SK-N-SH (cell line): ENCODE measurements around the gene PPM1E. TPM values are rescaled to one million over a fixed set of nuclear protein-coding genes. Genes with fewer than 3 reads are reported as not detected.

Experiments
- CTCF ChIA-PET: fragments of 300-600, 350-600 bp; formaldehyde crosslinking; extraction: SDS; loops from one replicate; lab custom pipeline; 2021; lab: Yijun Ruan, JAX
- POLR2A ChIA-PET: fragments of 350-600 bp; sonication (Branson Sonifier 250); formaldehyde crosslinking; extraction: SDS; loops from one replicate; lab custom pipeline; 2020; ENCODE audit warnings: antibody characterized with exemption, inconsistent platforms; lab: Yijun Ruan, JAX
- DNase-seq: peaks from one replicate; pipeline ENCODE4 v3.0.0; 2012
- H2AFZ ChIP-seq: fragments of 200-600 bp; sonication (generic); 2 replicates; pipeline ENCODE4 v1.8.1; 2016; ENCODE audit warnings: antibody characterized with exemption, mild to moderate bottlenecking, low read depth
- H3F3A ChIP-seq: fragments of 200-600 bp; sonication (generic); replicated peaks from 2 replicates; pipeline ENCODE3; 2016; ENCODE audit warnings: antibody characterized with exemption, mild to moderate bottlenecking; ENCODE audit not compliant: insufficient read depth
- H3K27ac ChIP-seq, 2 experiments: fragments of 200-500 bp in 1 of 2; fragments of 200-600 bp in 1 of 2; sonication (Bioruptor generic) in 1 of 2; sonication (generic), shearing (Covaris generic) in 1 of 2; 2 replicates each; pipeline versions ENCODE4 v1.5.1 to v1.6.1; 2014 to 2016; ENCODE audit warnings: low read depth in 2 of 2, inconsistent platforms in 1 of 2, low read length in 1 of 2, mild to moderate bottlenecking in 1 of 2, mixed read lengths in 1 of 2
- H3K27me3 ChIP-seq: fragments of 200-600 bp; sonication (generic), shearing (Covaris generic); 2 replicates; pipeline ENCODE4 v1.6.1; 2016; ENCODE audit warnings: mixed run types; ENCODE audit not compliant: insufficient read depth
- H3K36me3 ChIP-seq, 2 experiments: fragments of 200-500 bp in 1 of 2; fragments of 200-600 bp in 1 of 2; sonication (Bioruptor generic) in 1 of 2; sonication (generic) in 1 of 2; replicated peaks in 1 of 2; 2 replicates each; pipeline versions ENCODE3 to v1.5.1; 2014 to 2016; ENCODE audit warnings: low read length in 1 of 2, mild to moderate bottlenecking in 1 of 2; ENCODE audit not compliant: insufficient read depth in 2 of 2, control insufficient read depth in 1 of 2
- H3K4me1 ChIP-seq, 2 experiments: fragments of 200-500 bp in 1 of 2; fragments of 200-600 bp in 1 of 2; sonication (Bioruptor generic) in 1 of 2; sonication (generic), shearing (Covaris generic) in 1 of 2; 2 replicates each; pipeline versions ENCODE4 v1.5.1 to v1.6.1; 2014 to 2016; ENCODE audit warnings: low read depth in 1 of 2, low read length in 1 of 2, mixed run types in 1 of 2; ENCODE audit not compliant: insufficient read depth in 2 of 2, control insufficient read depth in 1 of 2
- H3K4me2 ChIP-seq: fragments of 200-600 bp; sonication (generic), shearing (Covaris generic); 2 replicates; pipeline ENCODE4 v1.6.1; 2017; ENCODE audit warnings: mixed run types
- H3K4me3 ChIP-seq, 2 experiments: fragments of 200-500 bp in 1 of 2; fragments of 200-600 bp in 1 of 2; sonication (Bioruptor generic) in 1 of 2; sonication (generic), shearing (Covaris generic) in 1 of 2; 2 replicates each; pipeline versions ENCODE4 v1.5.1 to v1.8.1; 2014 to 2016; ENCODE audit warnings: low read depth in 2 of 2, inconsistent platforms in 1 of 2, low read length in 1 of 2, mild to moderate bottlenecking in 1 of 2, mixed read lengths in 1 of 2, moderate library complexity in 1 of 2
- H3K79me2 ChIP-seq: fragments of 200-600 bp; sonication (generic); 2 replicates; pipeline ENCODE4 v1.8.1; 2017; ENCODE audit warnings: mild to moderate bottlenecking; ENCODE audit not compliant: insufficient read depth
- H3K9ac ChIP-seq: fragments of 200-600 bp; sonication (generic); 2 replicates; pipeline ENCODE4 v1.6.1; 2017; ENCODE audit warnings: mixed run types
- H3K9me2 ChIP-seq: fragments of 200-600 bp; sonication (generic); 2 replicates; pipeline ENCODE4 v1.6.1; 2017; ENCODE audit warnings: mixed run types
- H3K9me3 ChIP-seq: fragments of 200-600 bp; sonication (generic); 2 replicates; pipeline ENCODE4 v1.6.1; 2017; ENCODE audit warnings: mixed run types, mild to moderate bottlenecking, moderate library complexity
- H4K20me1 ChIP-seq: fragments of 200-600 bp; sonication (generic); 2 replicates; pipeline ENCODE4 v1.6.1; 2017; ENCODE audit warnings: mild to moderate bottlenecking, mixed run types; ENCODE audit not compliant: insufficient read depth
- FOSL2 ChIP-seq: IDR thresholded peaks from 2 replicates; pipeline ENCODE4 v1.4.0; 2012; ENCODE audit warnings: low read depth, mild to moderate bottlenecking, moderate library complexity, borderline replicate concordance
- NFIC ChIP-seq: IDR thresholded peaks from 2 replicates; pipeline ENCODE4 v1.4.0; 2012; ENCODE audit warnings: borderline replicate concordance
- POLR2AphosphoS5 ChIP-seq: IDR thresholded peaks from 2 replicates; pipeline ENCODE4 v1.6.1; 2012; ENCODE audit warnings: low read depth, low read length
- RFX5 ChIP-seq: IDR thresholded peaks from 2 replicates; pipeline ENCODE4 v1.6.1; 2012; ENCODE audit warnings: mild to moderate bottlenecking, improper control_type of control experiment, low read length
- SIN3A ChIP-seq: IDR thresholded peaks from 2 replicates; pipeline ENCODE4 v1.6.1; 2012; ENCODE audit warnings: low read depth, mild to moderate bottlenecking, low read length, moderate library complexity, borderline replicate concordance
- TEAD4 ChIP-seq: IDR thresholded peaks from 2 replicates; pipeline ENCODE4 v1.4.0; 2012; ENCODE audit warnings: mild to moderate bottlenecking, borderline replicate concordance; ENCODE audit not compliant: insufficient read depth
- WGBS: methylation state at CpG from one replicate; pipeline ENCODE4 v1.1.6; 2017; ENCODE audit warnings: low lambda C conversion rate; 5-methylcytosine and 5-hydroxymethylcytosine counted together
- polyA plus RNA-seq, 3 experiments: library from polyadenylated mRNA; depleted of rRNA; stranded (reverse); fragments of >200 nt; gene quantifications; 2 replicates each; pipeline ENCODE4 v1.2.3, GENCODE V29; 2012
- TF ChIP-seq, protein P1 (sequence below): fragments of 200-600 bp; sonication (generic); IDR thresholded peaks from 2 replicates; pipeline ENCODE4 v1.6.1; 2017; ENCODE audit warnings: antibody characterized with exemption, mild to moderate bottlenecking, moderate library complexity
- TF ChIP-seq, protein P2 (sequence below): IDR thresholded peaks from 2 replicates; pipeline ENCODE4 v1.4.0; 2012; ENCODE audit warnings: low read depth, borderline replicate concordance
- TF ChIP-seq, protein P3 (sequence below): fragments of 150-350 bp; IDR thresholded peaks from 2 replicates; pipeline ENCODE4 v1.6.1; 2016; ENCODE audit warnings: mild to moderate bottlenecking, low read depth, low read length

The PPM1E gene
- polyA plus RNA-seq, 1 of the 3 experiments (the other 2 are of a cell fraction) = 0.08 TPM

DNA sequence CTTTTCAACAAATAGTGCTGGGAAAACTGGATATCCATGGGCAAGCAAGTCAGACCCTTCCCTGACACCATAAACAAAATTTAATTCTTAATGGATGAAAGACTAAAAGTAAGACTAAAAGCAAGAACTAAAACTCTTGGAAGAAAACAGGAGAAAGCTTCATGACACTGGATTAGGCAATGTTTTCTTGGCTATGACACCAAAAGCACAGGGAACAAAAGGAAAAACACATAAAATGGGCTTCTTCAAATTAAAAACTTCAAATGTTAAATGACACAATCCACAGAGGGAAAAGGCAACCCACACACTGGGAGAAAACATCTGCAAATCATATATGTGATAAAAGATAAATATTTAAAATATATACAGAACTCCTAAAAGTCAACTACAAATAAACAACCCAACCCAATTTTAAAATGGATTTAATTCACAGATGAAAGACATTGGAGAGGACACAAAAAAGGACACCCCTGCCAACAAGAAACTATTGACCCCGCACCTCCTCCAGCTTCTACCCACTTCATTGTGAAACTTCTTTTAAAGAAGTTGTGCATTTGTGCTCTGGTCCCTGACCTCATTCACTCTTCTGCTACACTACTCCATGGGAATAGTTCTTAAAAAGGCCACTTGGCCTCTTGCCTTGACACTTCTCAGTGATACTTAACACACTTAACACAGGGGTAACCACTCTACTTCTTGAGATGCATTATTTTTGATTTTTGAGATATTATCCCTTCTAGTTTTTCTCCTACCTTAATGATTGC, 270.7 kb downstream of the PPM1E start (continued):
- TF ChIP-seq, protein P1, sequence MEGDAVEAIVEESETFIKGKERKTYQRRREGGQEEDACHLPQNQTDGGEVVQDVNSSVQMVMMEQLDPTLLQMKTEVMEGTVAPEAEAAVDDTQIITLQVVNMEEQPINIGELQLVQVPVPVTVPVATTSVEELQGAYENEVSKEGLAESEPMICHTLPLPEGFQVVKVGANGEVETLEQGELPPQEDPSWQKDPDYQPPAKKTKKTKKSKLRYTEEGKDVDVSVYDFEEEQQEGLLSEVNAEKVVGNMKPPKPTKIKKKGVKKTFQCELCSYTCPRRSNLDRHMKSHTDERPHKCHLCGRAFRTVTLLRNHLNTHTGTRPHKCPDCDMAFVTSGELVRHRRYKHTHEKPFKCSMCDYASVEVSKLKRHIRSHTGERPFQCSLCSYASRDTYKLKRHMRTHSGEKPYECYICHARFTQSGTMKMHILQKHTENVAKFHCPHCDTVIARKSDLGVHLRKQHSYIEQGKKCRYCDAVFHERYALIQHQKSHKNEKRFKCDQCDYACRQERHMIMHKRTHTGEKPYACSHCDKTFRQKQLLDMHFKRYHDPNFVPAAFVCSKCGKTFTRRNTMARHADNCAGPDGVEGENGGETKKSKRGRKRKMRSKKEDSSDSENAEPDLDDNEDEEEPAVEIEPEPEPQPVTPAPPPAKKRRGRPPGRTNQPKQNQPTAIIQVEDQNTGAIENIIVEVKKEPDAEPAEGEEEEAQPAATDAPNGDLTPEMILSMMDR = no peak
- TF ChIP-seq FOSL2 = no peak

DNA sequence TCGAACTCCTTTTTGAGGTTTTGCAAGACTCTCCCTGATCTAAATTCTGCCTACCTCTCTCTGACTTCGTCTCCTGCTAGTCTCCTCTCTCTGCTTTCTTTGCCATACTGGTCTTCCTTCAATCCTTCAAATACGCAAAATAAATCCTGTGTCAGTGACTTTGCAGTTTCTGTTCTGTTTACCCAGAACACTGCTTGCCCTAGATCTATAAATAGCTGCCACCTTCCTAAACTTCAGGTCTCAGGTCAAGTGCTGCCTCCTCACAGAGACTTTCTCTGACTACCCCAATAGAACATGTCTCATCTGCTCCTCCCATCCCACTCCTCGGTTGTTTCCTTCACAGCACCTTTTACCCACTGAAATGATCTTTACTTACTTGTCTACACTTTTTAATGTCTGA, 272.1 kb downstream of the PPM1E start:
- H4K20me1 ChIP-seq = no peaks in the 10 kb centered on the region
- ChIA-PET CTCF (no interaction called here), POLR2A (no interaction called here)
- peaks cover 5% of the 10 kb centered on the region for H3F3A ChIP-seq
- H3K27me3 ChIP-seq = no peaks in the 10 kb centered on the region
- H3K4me1 ChIP-seq = no peaks in the 10 kb centered on the region
- no peak overlapping the region for H3K4me3 ChIP-seq
- H3K27ac ChIP-seq = no peak overlapping the region
- H3K79me2 ChIP-seq = peaks cover 5% of the 10 kb centered on the region; the same call in 1 of the 2 replicates
- no peak overlapping the region for H3K9ac ChIP-seq
- H3K36me3 ChIP-seq = peaks cover 45 to 52% of the 10 kb centered on the region in 2 experiments
- TF ChIP-seq NFIC (no peak), POLR2AphosphoS5 (no peak), TEAD4 (no peak), SIN3A (no peak), RFX5 (no peak)
- TF ChIP-seq, protein P1 = no peak
- TF ChIP-seq, protein P2, sequence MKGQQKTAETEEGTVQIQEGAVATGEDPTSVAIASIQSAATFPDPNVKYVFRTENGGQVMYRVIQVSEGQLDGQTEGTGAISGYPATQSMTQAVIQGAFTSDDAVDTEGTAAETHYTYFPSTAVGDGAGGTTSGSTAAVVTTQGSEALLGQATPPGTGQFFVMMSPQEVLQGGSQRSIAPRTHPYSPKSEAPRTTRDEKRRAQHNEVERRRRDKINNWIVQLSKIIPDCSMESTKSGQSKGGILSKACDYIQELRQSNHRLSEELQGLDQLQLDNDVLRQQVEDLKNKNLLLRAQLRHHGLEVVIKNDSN = no peak
- TF ChIP-seq, protein P3, sequence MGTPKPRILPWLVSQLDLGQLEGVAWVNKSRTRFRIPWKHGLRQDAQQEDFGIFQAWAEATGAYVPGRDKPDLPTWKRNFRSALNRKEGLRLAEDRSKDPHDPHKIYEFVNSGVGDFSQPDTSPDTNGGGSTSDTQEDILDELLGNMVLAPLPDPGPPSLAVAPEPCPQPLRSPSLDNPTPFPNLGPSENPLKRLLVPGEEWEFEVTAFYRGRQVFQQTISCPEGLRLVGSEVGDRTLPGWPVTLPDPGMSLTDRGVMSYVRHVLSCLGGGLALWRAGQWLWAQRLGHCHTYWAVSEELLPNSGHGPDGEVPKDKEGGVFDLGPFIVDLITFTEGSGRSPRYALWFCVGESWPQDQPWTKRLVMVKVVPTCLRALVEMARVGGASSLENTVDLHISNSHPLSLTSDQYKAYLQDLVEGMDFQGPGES = no peak
- DNase-seq = no peak
- no peaks in the 10 kb centered on the region for H3K9me2 ChIP-seq
- H3K4me2 ChIP-seq = no peak overlapping the region
- 79% methylated on average over 4 of the region's 4 CpGs for WGBS
- H3K9me3 ChIP-seq = no peaks in the 10 kb centered on the region
- H2AFZ ChIP-seq = no peak overlapping the region
